Body of pancreas (tissue), 4 donors: ENCODE data around the gene ADCY5. TPM values are rescaled to one million over a fixed set of nuclear protein-coding genes. Genes with fewer than 3 reads are reported as not detected.
A peak's percentile ranks its signal among the peaks of the same experiment; 100 is the strongest.

Experiments
- ATAC-seq: fragments of 150-250 bp; one replicate; pipeline ENCODE4 v1.9.1; 2016
- DNase-seq, 4 donors: peaks; one replicate each; pipeline ENCODE4 v3.0.0-alpha.2; 2019
- H3K27ac ChIP-seq, 4 donors: fragments of 200-600 bp; sonication (generic); 1 replicate in 3 of 4; 2 replicates in 1 of 4; pipeline versions ENCODE4 v1.5.1 to v1.6.1; 2016 to 2019; ENCODE audit warnings: mild to moderate bottlenecking in 1 of 4, mixed read lengths in 1 of 4, moderate library complexity in 1 of 4
- H3K27me3 ChIP-seq, 2 donors: fragments of 200-600 bp; sonication (generic); one replicate each; pipeline ENCODE4 v1.6.0; 2016; ENCODE audit warnings: mild to moderate bottlenecking in 1 of 2
- H3K36me3 ChIP-seq, 2 donors: fragments of 200-600 bp; sonication (generic); replicated peaks in 1 of 2; 2 replicates each; pipeline ENCODE4 v1.5.1; 2016; ENCODE audit warnings: low read depth in 2 of 2; ENCODE audit not compliant: insufficient read depth in 1 of 2
- H3K4me1 ChIP-seq: fragments of 200-600 bp; sonication (generic); one replicate; pipeline ENCODE4 v1.6.0; 2016
- H3K4me3 ChIP-seq, 2 donors: fragments of 200-600 bp; sonication (generic); 1 replicate in 1 of 2; 2 replicates in 1 of 2; pipeline ENCODE4 v1.5.1; 2016 to 2019
- H3K9me3 ChIP-seq, 3 donors: fragments of 200-600 bp; sonication (generic); 1 replicate in 2 of 3; 2 replicates in 1 of 3; pipeline ENCODE4 v1.5.1; 2016
- POLR2A ChIP-seq, 3 donors: fragments of 450-650 bp; IDR thresholded peaks; one replicate each; pipeline ENCODE4 v1.6.1; 2016; ENCODE audit warnings: antibody characterized with exemption in 3 of 3, mild to moderate bottlenecking in 2 of 3
- WGBS, 2 donors: methylation state at CpG; one replicate each; pipeline ENCODE4 v1.1.5; 2017; 5-methylcytosine and 5-hydroxymethylcytosine counted together
- intact Hi-C: fragments of 100-400 bp; cut with DNase I; formaldehyde crosslinking; loops from one replicate; pipeline ENCODE4 v1.15.1; 2023
- total RNA-seq, 2 donors: library from RNA; depleted of rRNA; stranded (reverse); fragments of >200 nt; gene quantifications; one replicate each; pipeline ENCODE4 v1.1.0, GENCODE V29; 2016
- TF ChIP-seq, protein P1 (sequence below), 7 experiments: fragments of 450-650 bp in 4 of 7; fragments of 200-600 bp in 3 of 7; sonication (generic) in 3 of 7; IDR thresholded peaks; one replicate each; pipeline ENCODE4 v1.5.1; 2016 to 2019; ENCODE audit warnings: antibody characterized with exemption in 7 of 7

The ADCY5 gene
- total RNA-seq, 2 donors from 2014 or later, result 10.6 to 18.8 TPM

DNA sequence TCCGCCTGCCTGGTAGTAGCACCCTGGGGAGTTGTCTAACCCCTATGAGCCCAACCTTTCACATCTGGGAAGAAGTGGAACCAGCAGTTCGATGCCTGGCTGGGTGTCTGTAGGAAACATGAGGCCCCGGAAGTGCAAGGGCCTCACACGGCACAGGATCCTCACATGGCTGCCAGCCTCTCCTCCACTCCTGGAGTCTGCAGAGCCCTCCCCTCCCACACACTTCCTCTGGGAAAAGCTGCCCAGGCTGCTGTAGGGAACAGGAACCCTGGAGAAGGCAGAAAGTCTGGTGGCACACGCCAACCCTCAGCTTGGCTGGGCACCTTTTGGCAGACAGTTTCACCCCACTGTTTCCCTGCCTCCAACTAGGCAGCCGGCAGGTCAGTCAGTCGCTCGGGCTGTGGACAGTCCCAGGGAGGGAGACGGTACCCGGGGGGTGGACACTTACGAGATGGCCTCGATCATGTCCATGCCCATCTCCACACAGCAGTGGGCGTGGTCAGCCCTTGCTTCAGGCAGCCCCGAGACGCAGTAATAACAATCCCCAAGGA lies 118.4 kb downstream of the ADCY5 start:
- peaks cover 27% of the 10 kb centered on the region for H3K4me1 ChIP-seq

DNA sequence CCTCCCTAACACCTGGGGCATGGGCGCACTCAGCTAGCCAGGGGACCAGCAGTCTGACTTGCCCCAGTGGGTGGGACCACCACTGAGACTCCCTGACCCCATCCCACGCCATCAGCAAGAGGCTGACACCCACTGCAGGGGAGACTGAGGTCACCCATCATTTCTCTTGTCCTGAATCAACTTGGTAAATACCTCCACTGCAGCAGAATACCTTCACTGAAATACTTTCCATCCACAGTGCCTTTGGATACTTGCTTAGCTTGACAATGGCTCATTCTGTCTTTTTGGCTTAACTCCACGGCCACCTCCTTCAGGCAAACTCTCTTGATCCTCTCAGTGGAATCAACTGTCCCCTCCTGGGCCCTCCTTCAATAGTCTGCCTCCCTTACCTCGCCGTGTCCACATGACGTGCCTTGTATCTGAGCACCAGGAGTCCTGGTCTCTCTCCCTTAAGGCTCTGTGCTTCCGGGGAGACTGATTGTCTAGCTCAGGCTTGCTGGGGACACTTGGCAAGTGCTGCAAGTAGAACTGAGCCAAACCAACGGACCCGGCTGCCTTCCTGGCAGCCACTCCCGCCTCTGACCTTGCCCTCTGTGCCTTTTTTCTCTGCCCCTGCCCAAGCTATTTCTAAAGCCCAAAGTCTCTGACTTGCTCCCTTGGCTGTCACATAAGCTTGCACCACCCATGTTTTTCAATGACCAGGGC lies 119.1 kb downstream of the ADCY5 start:
- no peak overlapping the region for H3K4me3 ChIP-seq
- H3K36me3 ChIP-seq, result no peaks in the 10 kb centered on the region
- no peaks in the 10 kb centered on the region for H3K9me3 ChIP-seq
- DNase-seq (peak; percentile 47 to 74 (median 71)), ATAC-seq (peak; percentile 43)
- intact Hi-C loops, result loop anchor here (5.0 to 10.0 kb wide), 2 partner anchors 163 to 235 kb away; no protein-coding TSS in a partner anchor
- no peak for TF ChIP-seq POLR2A (IDR thresholded peaks at IDR 0.05)
- TF ChIP-seq, protein P1, sequence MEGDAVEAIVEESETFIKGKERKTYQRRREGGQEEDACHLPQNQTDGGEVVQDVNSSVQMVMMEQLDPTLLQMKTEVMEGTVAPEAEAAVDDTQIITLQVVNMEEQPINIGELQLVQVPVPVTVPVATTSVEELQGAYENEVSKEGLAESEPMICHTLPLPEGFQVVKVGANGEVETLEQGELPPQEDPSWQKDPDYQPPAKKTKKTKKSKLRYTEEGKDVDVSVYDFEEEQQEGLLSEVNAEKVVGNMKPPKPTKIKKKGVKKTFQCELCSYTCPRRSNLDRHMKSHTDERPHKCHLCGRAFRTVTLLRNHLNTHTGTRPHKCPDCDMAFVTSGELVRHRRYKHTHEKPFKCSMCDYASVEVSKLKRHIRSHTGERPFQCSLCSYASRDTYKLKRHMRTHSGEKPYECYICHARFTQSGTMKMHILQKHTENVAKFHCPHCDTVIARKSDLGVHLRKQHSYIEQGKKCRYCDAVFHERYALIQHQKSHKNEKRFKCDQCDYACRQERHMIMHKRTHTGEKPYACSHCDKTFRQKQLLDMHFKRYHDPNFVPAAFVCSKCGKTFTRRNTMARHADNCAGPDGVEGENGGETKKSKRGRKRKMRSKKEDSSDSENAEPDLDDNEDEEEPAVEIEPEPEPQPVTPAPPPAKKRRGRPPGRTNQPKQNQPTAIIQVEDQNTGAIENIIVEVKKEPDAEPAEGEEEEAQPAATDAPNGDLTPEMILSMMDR (IDR thresholded peaks at IDR 0.05), result no peak
- H3K27me3 ChIP-seq, result no peaks in the 10 kb centered on the region
- WGBS, 2 donors, result 18 to 35% methylated on average over 9 to 10 of the region's 10 CpGs
- H3K4me1 ChIP-seq, result peaks cover 27% of the 10 kb centered on the region
- H3K27ac ChIP-seq, result peak overlapping the region in 3 of 4 donors; percentile 19 to 60 (median 51)

More for the DNA sequence above, 118.4 kb downstream of the ADCY5 start:
- peak in 2 of 4 donors; percentile 7 to 13 for DNase-seq
- ATAC-seq, result no peak
- intact Hi-C loops, result no loop called here
- no peaks in the 10 kb centered on the region for H3K27me3 ChIP-seq
- TF ChIP-seq, protein P1 (IDR thresholded peaks at IDR 0.05), result no peak
- TF ChIP-seq POLR2A (IDR thresholded peaks at IDR 0.05), result no peak
- WGBS, 2 donors, result 64 to 74% methylated on average over 9 to 15 of the region's 15 CpGs
- H3K9me3 ChIP-seq, result no peaks in the 10 kb centered on the region
- peak overlapping the region in 3 of 4 donors; percentile 19 to 60 (median 51) for H3K27ac ChIP-seq
- H3K4me3 ChIP-seq, result no peak overlapping the region
- H3K36me3 ChIP-seq, result no peaks in the 10 kb centered on the region

DNA sequence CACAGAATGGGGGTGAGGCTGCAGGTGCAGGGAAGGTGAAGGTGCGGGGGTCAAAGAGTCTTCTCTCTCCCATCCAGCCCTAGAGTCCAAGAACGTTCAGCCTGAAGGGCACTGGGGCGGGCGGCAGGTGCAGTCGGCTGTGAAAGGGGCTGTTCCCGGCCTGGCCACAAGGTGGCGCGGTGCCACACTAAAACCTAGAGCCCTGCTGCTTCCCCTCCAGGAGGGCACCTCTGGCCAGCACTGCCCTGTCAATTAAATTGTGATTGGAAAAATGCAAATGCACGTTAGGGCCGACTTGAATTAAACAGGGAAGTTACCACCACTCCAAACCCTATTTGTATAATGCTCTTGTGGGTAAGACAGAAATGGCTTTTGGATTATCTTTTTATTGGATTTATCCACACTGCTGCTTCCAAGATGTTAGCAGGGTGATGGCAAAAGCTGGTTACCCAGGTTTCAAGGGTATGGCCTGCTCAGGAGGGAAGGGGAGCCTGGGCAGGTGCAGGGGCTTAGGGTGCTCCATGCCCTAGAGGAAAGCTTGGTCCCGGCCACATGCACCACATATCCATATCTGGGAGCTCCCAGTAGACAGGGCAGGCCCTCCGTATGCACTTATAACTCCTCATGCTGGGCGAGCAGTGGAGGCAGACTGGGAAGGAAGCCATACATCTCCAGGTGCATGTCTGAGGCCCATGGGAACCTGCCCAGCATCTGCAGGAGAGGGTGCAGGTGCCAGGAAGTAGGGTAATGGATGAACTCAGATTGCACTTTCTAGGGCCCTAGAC lies 119.8 kb downstream of the ADCY5 start:
- Histone ChIP-seq H3K27ac (peak overlapping the region in 2 of 4 donors; percentile 19 to 51), H3K4me3 (no peak overlapping the region), H3K4me1 (peaks cover 27% of the 10 kb centered on the region), H3K9me3 (no peaks in the 10 kb centered on the region), H3K36me3 (no peaks in the 10 kb centered on the region), H3K27me3 (no peaks in the 10 kb centered on the region)
- intact Hi-C loops, result loop anchor here (5.0 to 10.0 kb wide), 2 partner anchors 163 to 236 kb away; no protein-coding TSS in a partner anchor
- peak; percentile 81 for ATAC-seq
- 0 to 20% methylated on average over 10 to 13 of the region's 13 CpGs for WGBS, 2 donors
- DNase-seq, result peak; percentile 79 to 89 (median 84)
- TF ChIP-seq, protein P1 (IDR thresholded peaks at IDR 0.05), result peak; percentile 90 to 97 (median 93)
- TF ChIP-seq POLR2A (IDR thresholded peaks at IDR 0.05), result no peak

- no peak for DNase-seq
- Histone ChIP-seq H3K4me3 (no peak overlapping the region), H3K27ac (no peak overlapping the region), H3K4me1 (peaks cover 27% of the 10 kb centered on the region), H3K9me3 (no peaks in the 10 kb centered on the region), H3K27me3 (no peaks in the 10 kb centered on the region), H3K36me3 (no peaks in the 10 kb centered on the region)
- intact Hi-C loops, result loop anchor here (5.0 to 10.0 kb wide), 2 partner anchors 164 to 237 kb away; no protein-coding TSS in a partner anchor
- TF ChIP-seq, protein P1 (IDR thresholded peaks at IDR 0.05), result no peak
- no peak for TF ChIP-seq POLR2A (IDR thresholded peaks at IDR 0.05)
- ATAC-seq, result peak; percentile 4
- 50 to 69% methylated on average over 17 to 25 of the region's 25 CpGs for WGBS, 2 donors
Observed at GRCh38 chr3:123327956-123328850, 120.7 kb downstream of the ADCY5 start.
